Umbilical cord (tissue), 2 donors: Measurements from ENCODE around the gene RPS10. TPM values are rescaled to one million over a fixed set of nuclear protein-coding genes. Genes with fewer than 3 reads are reported as not detected.
"Not testable (repeated sequence)": the region's sequence is repeated elsewhere in the genome, so short reads cannot be mapped to it uniquely, and the experiment has no call there.

ENCODE experiments used
- DNase-seq: peaks from one replicate; pipeline ENCODE4 v3.0.0-alpha.2; 2015; ENCODE audit warnings: low spot score
- total RNA-seq: library from RNA; depleted of rRNA; stranded (reverse); fragments of >200 nt; gene quantifications from one replicate; pipeline ENCODE4 v1.2.3, GENCODE V29; 2014; ENCODE audit warnings: low replicate concordance; ENCODE audit not compliant: insufficient read depth

The RPS10 gene
- total RNA-seq, 1 donor from 2014 or later: 2,327 TPM

DNA sequence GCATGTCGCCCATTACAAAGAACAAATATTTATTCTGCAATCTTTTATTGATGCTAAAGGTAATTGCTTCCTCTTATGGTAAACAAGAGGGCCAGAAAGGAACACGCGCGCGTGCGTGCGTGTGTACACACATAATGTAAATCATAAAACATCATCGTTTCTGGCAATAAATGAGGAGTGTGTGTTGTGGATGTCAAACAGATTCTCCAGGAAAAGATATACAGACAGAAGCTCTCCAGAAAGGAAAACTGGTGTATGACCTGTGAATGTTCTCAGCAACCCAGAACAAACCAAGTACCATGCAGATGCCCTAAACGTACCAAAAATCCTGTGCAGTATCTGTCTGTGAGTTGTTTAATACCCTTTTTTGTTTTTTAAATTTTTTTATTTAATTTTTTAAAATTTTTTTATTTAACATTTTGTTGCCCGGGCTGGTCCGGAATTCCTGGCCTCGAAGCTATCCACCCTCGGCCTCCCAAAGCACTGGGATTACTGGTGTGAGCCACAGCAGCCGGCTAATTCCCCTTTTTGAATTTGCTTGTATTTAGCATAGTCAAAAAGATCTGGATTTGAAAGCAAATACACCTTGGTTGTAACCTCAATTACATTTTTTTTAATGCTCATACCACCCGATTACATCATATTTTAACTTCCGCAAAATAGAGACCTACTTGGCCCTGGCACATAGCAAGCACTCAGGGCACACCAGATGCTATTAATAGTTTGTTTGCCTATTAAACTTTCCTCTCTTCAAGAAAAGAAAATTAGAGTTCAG lies 32.5 kb downstream of the RPS10 start:
- DNase-seq: no peak

DNA sequence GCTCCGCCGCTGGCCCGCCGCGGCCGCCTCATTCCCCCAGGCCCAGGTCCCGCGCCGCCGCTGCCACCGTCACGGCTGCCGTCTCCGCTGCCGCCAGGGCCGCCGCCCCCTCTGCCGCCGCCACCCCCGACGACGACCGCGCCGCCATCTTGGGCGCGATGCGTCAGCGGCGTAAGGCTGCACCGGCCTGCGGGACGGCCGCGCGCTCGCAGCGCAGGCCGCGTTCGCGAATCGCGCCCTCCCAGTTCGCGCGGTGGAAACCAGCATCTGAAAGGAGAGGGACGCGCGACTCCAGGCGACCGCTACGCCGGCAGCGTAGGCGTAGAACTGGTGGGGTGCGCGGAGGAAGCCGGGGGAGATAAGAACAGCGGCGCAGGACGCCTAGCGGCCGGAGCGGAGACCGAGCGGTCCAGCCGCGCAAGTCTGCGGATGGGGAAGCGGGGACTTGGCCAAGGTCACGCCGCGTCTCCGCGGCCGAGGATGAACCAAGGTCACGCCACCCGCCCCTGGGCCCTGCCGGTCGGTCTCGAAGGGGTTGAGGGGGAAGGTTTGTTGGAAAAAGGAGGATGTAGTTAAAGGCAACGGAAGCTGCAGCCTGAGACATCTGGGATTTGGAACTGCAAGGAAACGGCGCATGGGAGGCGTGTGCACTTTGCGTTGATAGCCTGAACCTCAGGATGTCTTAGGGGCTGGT lies 33.2 kb downstream of the RPS10 start, which contains the start of gene NUDT3:
TSS of gene NUDT3 (minus strand) at position 173 of the 694 bp plus-strand sequence. CDS start 307 bp downstream, outside the sequence.
- DNase-seq: peak; percentile 98

GRCh38 chr6:34391786-34392496 lies 33.9 kb downstream of the RPS10 start:
- DNase-seq: peak; percentile 66

DNA sequence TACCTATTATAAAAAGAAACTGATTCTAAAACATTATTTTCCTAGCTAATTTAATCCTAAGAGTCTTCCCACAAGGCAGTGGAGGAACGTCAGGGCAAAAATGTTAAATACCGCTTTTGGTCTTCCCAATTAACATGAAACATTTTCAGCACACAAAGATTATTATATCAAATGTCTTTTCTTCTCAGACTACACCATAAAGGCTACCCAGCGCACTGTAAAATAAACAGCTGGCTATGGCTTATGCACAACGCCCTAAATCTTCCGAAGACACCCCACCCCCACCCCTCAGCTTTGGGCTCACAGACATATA lies 34.4 kb downstream of the RPS10 start:
- DNase-seq: no peak

DNA sequence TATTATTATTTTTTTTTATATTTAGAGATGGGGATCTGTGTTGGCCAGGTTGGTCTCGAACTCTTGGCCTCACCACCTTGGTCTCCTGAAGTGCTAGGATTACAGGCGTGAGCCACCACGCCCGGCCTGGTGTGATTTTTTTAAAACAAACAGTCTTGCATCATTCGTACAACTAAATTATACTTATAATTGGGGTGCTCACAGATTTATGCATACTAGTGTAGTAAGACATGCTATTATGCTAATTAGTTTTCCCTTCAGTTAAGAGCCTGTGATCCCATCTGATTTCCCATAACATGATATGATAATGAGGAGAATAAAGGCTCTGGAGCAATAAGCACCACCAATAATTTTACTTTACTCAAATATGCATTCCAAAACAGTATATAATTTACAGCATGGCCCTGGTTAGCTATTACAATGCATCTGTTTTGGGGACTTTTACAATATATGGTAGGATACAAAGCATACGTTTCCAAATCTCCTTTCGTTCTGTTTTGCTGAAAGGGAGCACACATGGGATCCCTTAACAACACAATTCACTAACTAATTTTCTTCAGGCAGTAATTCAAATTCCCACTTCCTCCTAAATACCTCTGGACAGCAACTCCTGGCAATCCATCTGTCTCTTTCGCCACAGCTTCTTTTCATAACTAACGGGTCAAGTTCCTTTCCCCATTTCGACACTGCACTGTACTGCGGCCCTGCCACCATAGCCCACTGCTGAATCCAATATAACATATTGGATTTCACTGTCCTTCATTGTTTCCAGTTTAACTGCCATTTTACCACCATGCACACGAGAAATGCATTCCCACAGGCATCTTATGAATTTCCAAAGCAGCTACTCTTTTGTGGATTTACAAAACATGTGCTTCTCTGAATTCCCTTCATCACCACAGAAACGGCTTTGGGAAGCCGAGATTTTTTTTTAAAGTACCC lies 35.1 kb downstream of the RPS10 start:
- peak; percentile 50 for DNase-seq

DNA sequence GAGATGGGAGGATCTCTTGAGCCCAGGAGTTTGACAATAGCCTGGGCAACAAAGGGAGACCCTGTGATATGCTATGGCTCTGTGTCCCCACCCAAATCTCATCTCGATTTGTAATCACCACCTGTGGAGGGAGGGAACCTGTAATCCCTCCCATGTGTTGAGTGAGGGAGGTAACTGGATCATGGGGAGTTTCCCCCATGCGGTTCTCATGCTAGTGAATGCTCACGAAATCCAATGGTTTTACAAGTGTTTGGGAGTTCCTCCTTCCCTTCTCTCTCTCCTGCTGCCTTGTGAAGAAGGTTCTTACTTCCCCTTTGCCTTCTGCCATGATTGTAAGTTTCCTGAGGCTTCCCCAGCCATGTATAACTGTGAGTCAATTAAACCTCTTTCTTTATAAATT lies 36.8 kb downstream of the RPS10 start:
- DNase-seq: no peak

DNA sequence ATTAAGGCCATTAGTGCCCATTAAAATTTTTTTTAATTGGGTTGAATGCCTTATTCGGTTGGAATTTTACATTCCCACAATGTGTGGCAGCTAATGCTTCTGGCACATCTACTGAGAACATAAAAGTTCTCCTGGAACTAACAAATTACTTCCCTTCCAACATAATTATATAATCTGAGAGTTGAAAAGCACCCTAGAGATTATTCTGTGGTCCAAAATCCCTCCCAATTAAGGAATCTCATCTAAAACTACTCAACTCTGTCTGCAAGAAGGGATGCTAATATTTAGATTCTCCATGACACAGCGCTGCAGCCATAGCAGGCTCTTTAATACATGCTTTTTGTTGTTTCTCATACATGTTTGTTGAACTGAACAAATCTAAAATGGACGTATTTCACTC lies 37.4 kb downstream of the RPS10 start:
- no peak for DNase-seq

GRCh38 chr6:34386316-34387137 lies 39.3 kb downstream of the RPS10 start:
- DNase-seq: no peak

GRCh38 chr6:34385793-34386195 lies 40.1 kb downstream of the RPS10 start:
- no peak for DNase-seq

- no peak for DNase-seq
Observed at GRCh38 chr6:34384321-34385153, 41.3 kb downstream of the RPS10 start.

DNA sequence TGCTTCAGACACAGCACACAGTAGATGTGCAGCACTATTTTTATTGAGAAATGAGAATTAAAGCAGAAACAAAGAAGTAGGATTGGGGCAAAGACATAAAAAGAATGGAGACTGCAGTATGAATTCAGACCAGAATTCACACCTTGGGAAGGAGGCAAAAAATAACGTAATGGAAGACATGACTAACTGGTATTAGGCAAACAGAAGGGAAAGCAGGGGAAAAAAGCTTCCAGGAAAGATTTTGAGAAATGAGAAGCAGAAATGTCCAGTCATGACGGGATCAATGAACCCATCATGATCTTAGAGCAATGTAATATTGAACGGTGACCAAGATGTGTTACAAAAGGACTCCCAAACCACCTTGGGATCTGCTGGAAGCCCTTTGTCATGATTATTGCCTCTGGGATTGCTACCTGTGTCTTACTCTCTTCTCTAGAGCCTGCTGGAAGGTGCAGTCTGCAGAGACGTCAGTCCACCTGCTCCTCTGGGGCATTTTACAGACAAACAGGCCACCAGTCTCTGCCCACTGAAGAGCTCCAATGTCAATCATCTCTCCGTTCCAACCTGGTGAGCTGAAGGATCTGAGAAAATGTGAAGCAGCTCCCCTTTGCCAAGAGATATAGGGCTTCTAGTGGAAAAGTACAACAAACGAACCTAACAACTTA lies 42.1 kb downstream of the RPS10 start:
- DNase-seq: no peak

GRCh38 chr6:34383161-34383631 lies 42.7 kb downstream of the RPS10 start:
- peak; percentile 17 for DNase-seq

DNA sequence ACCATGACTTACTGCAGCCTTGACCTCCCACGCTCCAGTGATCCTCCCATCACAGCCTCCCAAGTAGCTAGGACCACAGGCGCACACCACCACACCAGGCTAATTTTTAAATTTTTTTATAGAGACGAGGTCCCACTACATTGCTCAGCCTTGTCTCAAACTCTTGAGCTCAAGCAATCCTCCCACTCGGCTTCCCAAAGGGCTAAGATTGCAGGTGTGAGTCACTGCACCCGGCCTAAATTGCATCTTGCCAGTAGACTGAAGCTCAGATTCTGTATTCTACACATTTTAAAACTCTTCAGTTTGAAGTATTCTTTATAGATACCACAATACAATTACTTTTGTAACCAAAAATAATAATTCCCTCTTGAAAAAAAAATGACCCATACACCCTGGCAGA lies 44.8 kb downstream of the RPS10 start:
- no peak for DNase-seq

- DNase-seq: no peak
Observed at GRCh38 chr6:34378470-34378869, 47.4 kb downstream of the RPS10 start.

GRCh38 chr6:34377984-34378383 lies 47.9 kb downstream of the RPS10 start:
- no peak for DNase-seq

- not testable (repeated sequence) for DNase-seq
Observed at GRCh38 chr6:34377571-34377970, 48.3 kb downstream of the RPS10 start.

DNA sequence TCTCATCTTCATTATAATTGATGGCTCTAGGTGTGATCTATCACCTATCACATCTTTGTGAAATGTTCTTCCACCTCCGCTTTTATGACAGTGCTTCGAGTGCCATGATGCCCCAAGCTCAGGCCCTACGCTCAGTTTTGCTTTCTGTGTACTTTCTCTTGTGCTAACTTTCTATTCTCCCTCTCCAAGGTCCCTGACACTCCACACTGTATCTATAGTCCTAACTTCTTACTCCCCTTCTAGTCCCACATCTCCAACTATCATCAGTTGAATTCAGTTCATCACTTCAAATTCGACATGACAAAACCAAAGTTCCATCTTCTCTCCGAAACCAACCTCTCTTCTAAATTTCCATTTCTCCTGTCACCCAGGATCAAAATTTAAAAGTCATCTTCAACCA lies 50.0 kb downstream of the RPS10 start:
- no peak for DNase-seq

DNA sequence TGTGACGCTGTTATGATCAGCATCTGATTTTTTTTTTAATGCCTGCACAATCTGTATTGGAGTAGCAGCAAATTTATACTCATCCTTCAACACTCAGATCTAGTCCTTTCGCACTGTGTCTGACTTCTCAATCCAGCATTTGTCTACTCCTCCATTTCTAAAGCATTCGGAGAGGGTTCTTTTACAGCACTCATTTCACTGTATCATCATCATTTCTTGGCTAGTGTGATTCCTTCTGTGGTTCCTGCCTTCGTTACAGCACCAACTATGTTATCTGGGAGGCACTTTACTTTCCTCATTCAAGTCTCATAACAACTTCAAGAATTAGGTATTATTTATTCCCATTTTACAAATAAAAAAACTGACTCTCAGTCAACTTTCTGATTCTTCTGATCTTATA lies 51.4 kb downstream of the RPS10 start:
- DNase-seq: no peak

DNA sequence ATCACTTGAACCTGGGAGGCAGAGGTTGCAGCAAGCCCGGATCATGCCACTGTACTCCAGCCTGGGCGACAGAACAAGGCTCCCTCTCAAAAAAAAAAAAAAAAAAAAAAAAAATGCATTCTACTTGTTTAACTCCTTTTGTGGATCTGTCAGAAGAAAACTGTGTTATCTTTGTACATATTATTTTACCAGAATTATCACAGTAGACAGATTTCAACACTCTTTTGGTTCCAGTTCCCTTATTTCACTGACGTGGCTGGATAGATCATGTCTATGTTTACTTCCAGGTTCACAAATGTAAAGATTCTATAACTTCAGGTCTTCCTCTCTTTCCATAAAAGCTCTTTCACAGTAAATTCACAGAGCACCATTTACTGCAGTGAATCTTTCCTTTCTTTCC lies 51.8 kb downstream of the RPS10 start:
- DNase-seq: peak; percentile 20
